ENCODE data around the gene CASP5.
"Not testable (repeated sequence)": the region's sequence is repeated elsewhere in the genome, so short reads cannot be mapped to it uniquely, and the experiment has no call there.

Gene CASP5

DNA sequence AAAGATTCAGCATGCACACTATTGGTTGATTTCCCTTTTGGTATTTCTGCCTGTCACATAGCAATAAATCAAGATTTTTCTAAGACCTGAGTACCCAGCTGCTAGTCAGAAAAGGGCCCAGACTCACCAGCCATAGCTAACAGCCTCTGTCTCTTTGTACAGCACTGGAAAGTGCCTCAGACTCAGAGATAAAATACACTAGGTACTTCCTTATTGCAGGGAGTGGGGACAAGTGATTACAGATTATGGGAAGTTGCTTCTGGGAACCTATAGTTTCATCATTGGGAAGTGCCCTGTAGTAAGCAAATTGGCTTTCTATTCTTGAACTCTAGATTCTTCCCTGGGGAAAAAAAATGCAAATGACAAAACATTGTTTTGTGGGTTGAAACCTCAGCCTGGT is at the start of gene CASP5:
Gene CASP5, minus strand, starts transcription at position 166 of the 400 bp plus-strand sequence. Its CDS starts 32 bp downstream, at position 134.
- no peak for DNase-seq

DNA sequence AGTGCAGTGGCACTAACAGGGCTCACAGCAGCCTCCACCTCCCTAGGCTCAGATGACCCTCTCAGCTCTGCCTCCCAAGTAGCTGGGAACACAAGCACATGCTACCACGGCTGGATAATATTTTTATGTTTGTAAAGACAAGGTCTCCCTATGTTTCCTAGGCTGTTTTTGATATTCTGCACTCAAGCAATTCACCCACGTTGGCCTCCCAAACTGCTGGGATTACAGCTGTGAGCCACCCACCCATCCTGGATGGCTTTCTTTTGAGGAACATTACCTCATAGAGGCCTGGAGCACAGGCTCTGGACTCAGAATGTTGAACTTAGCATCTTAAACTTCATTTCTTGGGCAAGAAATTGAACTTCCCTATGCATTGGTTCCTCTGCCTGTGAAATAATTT is 49.1 kb upstream of the CASP5 start:
- not testable (repeated sequence) for DNase-seq

DNA sequence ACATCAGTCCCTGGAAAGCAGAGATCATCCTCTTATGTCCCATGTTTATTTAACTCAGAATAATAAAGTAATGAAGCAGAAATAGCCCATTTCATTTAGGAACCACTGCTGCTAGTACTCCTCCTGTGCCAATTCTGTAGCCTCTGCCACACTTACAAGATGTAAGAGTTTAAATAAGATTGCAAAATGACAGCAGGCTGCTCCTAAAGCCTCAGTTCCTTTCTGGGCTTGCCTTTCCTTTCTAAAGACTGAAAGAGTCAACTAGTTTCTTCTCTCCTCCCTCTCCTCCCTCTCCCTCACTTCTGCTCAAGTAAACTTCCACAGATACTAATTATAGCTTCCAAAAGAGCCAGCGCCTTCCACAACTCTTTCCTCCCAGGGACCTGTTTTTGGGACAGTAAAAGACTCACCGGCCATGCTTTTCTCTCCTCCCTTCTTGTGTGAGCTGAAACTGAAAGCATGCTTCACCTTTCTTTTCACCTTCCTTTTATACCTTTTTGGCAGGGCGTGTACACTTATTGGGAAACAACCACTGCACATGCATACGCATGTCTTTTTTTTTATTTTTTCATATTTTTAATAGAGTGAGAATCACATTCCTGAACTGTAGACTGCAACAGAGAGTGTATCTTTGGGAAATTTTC is 48.2 kb upstream of the CASP5 start:
- no peak for DNase-seq

DNA sequence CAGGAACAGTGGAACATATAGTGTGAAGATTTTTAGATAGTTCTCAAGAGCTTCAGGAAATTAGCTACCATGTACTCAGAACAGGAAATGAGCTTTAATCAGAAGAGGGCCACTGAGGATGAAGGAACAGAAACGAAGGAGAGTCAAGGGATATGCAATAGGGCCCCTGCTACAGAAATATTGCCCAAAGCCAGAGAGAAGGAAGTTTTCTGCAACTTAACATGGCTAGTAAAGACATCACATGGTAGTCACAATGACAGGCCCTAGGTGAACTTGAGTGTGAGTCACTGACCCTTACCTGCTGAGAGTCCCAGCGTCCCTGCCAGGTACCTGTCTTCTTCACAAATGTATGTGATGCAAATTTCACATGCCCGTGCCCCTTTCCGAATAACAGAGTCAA is 47.3 kb upstream of the CASP5 start:
- no peak for DNase-seq

DNA sequence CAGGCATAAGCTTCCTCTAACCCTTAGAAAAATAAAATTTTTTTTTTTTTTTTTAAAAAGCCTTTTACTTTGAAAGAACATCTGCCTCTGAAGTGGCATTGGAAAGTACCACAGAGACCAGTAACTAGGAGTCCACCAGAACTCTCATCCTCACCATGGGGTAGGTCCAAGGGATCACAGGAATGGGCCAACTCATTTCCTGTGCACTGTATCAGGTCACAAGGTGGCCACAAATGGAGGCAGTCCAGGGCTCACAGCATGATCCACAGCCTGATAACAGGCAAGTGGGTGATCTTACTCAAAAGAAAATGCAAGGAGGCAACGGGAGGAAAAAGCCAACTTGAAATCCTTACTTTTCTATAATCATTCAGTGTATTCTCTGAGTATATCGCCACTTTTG is 46.8 kb upstream of the CASP5 start:
- not testable (repeated sequence) for DNase-seq

DNA sequence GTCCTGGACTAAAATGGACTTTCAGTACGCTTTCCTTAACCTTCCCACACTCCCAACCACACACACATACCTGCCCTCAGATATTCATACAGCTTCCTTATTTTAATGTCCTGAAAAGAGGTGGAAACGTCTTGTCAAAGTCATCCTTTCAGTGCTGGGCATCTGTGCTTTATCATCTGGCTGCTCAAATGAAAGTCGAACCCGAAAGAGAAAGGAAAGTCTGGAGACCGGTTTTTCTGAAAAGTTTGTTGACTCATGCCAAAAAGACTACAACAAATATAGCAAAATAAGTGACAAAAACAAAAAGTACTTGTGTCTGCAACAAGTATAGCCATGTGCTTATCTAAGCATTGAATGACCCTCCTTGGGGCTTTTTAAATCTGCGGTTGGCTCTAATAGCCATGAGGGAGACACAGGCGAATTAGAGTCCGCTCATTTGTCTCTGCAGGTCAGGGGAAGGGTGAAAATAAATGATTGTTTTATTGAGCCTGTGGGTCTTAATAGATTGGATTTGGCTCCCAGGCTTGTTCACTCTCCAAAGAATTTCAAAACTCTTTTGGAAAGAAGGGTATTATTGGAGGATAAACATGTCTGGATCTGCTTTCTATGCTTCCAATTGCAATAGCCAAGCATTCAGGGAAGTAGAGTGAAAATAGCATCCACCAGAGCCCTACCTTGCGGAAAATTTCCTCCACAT is 40.4 kb upstream of the CASP5 start:
- not testable (repeated sequence) for DNase-seq

DNA sequence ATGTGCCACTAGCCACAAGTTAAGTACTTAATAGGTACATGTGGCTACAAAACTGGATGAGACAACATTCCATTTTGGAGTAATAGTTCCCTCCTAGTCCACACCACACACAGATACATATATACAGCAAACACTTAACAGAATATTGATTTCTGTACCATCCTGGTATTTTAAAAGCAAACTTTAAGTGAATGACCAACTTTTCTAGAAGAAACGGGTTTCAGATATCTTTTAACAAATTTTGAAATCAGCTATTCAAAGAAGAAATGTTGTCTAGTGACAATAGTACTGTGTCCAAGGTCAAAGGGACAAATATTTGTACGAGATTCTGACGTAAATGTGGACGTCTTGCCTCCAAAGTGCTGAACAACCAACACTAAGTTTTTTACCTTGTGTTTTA is 34.5 kb upstream of the CASP5 start:
- DNase-seq: no peak

DNA sequence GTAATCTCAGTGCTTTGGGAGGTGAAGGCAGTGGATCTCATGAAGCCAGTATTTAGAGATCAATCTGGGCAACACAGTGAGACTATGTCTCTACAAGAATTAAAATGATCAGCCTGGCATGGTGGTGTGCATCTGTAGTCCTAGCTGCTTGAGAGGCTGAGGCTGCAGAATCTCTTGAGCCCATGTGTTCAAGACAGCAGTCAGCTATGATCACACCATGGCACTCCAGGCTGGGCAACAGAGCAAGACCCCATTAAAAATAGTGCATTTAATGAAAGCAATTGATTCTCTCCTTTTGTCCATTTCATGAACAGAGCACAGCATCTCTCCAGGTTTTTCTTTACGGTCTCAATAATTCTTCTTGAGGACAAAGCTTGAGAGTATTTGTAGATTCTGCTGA is 33.5 kb upstream of the CASP5 start:
- DNase-seq: no peak

DNA sequence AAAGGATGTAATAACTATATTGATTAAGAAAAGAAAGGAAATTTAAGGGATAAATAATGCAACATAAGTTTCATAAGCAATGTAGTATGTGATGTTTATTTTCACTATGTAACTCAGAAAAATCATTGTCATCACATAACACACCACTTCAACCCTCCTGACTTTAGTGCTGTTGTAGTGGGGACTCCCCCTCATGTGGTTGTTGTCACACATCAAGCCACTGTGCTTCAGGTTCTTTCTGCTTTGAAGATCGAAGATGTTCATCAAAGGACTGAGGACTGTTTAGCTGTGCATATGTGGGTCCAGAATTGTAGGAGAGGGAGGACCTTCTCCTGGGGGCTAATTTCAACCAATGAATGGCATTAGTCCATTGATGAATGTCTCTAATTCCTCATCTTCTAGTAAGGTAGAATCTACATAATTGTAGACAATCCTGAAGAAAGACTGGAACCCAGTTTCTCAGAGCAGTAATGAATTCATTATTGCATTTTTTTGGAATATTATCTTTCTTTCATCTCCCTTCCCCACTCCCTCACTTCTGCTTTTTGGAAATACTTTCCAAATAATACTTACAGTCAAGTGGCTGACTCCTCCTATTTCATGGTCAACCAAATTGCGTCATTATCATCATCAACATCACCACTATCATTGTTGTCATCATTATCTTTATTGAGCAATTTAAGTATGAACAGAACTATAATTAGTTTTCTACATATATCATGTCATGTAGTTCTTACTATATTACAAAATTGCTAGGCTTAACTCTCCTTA is 31.9 kb upstream of the CASP5 start:
- no peak for DNase-seq

DNA sequence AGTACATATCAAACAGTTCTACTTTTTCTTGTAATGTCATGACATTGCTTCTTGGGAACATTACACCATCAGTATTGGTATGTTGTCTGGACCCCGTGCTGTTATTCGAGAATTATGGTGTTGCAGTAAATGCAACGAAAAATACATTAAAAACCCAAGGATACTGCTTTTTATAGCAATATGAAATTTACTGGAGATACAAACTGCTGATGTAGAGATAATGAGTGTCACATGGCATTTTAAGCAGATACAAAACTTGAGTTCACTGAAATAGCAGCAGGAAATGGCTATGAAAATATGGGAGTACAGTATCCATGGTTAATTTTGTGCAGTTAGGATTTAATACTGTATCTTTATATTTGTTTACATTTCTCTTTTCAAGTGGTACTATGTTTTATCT is 29.5 kb upstream of the CASP5 start:
- no peak for DNase-seq

DNA sequence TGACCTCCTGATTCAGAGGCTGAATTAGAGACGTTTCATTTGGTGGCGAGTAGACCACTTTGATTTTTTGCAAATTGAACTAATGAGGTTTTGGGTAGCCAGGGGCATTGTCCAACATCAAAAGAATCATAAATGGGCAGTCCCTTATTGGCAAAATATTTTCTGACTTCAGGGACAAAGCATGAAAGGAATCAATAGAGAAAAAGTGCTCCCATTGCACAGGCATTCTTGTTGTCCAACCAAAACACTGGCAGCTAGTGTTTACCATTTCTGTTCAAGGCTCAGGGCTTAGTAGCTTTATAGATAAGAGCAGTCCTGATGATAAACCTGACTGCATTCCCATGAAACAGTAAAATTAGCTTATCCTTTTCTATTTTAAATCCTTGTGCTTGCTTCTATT is 28.6 kb upstream of the CASP5 start:
- DNase-seq: no peak

DNA sequence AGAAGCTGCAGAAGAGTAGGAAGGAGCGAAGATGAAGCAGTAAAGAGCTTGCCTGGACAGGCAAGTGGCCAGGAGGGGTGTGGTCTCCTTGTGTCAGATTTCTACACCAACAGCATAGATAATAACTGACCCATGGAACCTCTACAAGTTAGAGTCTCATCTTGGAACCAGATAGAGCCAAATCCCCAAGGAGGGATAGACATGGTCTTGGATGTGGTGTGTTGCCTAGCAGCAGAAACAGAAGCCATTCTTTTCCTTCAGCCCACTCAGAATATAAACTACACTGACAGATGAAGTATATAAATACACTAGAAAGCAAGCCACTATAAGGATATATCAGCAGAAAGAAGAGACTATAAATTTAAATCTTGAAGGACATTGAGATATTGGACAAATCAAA is 26.5 kb upstream of the CASP5 start:
- no peak for DNase-seq

DNA sequence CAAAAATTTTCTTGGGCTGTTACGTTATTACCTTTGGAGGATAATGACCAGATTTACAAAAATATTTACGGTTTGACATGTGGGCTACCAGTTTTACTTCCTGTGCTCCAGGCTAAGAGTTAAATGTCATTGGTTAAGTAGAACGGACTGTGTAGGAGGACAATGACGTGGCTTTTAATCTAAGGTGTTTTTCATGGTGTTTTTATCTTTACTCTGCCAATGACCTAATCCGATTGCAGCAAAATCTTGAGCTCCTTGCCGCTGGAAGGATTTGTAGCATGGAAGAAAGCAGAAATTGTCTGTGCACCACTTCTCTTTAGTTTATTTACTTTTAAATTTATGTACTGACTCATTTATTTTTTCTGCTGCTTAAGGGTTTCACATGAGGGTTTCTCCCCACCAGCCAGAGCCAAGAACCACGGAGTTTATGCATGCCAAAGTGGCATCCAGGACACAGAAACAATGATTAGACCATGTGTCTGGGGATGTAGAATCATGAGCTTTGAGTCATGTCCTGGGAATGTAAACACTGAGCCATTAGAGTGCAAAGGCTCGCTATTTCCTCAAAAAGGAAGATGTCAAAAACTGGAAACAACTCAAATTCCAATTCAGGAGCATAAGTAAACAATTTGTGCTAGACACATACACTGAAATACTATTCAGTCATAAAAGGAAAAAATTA is 24.1 kb upstream of the CASP5 start:
- no peak for DNase-seq

DNA sequence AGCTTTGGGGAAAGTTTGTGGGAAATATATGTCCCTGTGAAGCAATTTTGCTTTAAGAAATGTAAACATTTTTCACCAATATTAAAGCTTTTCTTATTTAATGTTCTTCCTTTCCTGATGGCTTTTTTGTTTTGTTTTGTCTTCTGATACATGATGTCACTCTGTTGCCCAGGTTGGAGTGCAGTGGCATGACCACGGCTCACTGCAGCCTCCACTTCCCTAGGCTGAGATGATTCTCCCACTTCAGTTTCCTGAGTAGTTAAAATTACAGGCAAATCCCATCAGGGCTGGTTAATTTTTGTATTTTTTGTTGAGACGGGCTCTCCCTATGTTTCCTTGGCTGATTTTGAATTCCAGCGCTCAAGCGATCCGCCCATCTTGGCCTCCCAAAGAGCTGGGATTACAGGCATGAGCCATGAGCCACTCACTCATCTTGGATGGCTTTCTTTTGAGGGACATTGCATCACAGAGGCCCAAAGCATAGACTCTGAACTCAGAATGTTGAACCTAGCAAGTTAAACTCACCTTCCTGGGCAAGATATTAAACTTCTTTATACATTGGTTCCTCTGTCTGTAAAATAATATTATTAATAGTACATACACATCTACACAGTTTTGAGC is 22.8 kb upstream of the CASP5 start:
- no peak for DNase-seq

DNA sequence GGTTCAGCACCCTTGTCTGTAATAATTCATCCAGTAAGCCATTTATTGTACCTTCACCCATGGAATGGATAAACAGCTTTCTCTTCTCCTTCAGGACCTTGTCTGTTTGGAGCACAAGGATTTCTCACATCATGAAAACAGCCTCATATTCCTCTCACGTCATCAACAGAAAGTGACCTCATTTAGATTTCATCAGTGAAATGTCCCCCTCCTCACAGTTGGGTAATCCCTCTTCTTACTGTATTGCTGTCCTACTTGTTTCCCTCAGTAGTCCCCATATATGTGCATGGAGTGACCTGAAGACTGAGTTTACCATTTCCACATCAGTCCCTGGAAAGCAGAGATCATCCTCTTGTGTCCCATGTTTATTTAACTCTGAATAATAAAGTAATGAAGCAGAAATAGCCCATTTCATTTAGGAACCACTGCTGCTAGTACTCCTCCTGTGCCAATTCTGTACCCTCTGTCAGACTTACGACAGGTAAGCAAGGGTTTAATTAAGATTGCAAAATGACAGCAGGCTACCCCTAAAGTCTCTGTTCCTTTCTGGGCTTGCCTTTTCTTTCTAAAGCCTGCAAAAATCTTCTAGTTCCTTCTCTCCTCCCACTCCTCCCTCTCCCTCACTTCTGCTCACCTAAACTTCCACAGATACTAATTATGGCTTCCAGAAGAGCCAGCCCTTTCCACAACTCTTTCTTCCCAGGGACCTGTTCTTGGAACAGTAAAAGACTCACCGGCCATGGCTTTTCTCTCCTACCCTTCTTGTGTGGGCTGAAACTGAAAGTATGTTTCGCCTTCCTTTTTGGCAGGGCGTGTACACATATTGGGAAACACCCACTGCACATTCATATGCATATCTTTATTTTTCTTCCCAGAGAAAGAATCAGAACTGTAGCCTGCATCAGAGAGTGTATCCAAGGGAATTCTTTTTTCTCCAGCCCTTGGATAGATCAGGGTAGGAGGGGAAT is 21.9 kb upstream of the CASP5 start, which contains the start of gene CARD16:
Gene CARD16, minus strand, starts transcription at position 779 of the 968 bp plus-strand sequence. Its CDS starts 38 bp downstream, at position 741.
- DNase-seq: not testable (repeated sequence)

DNA sequence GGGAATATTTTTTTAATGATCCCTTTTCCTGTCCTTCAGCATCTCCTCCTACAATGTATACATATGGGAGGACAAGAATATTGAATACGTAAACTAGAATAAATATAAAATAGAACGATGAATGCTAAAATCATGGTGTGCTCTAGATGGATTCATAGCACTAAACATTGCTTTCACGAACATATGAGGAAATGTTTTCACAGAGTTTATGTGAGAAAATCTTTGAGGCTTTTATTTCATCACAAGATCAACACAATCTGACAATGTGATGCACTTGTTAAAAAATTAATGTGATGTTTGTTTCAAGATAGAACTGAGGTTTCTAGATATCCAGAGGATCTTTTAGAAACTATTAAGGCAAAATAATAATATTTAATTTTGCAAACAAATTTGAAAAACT is 19.2 kb upstream of the CASP5 start:
- DNase-seq: no peak

DNA sequence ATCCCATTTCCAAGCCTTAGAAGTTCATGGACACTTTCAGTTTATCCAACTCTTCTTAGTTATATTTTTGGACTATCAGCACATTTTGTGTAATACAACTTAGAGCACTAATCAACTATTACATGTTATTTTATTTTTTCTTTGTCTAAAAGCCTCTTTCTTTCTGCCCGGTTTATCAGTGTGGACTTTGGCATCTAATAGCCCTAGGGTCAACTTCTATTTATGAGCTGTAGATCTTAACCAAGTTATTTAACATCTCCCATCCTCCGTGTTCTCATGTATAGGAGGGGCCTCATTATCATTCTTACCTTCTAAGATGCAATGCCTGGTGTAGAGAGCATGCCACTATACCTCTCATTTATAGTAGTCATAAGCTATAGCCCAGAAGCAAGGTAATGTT is 17.7 kb upstream of the CASP5 start:
- DNase-seq: no peak

DNA sequence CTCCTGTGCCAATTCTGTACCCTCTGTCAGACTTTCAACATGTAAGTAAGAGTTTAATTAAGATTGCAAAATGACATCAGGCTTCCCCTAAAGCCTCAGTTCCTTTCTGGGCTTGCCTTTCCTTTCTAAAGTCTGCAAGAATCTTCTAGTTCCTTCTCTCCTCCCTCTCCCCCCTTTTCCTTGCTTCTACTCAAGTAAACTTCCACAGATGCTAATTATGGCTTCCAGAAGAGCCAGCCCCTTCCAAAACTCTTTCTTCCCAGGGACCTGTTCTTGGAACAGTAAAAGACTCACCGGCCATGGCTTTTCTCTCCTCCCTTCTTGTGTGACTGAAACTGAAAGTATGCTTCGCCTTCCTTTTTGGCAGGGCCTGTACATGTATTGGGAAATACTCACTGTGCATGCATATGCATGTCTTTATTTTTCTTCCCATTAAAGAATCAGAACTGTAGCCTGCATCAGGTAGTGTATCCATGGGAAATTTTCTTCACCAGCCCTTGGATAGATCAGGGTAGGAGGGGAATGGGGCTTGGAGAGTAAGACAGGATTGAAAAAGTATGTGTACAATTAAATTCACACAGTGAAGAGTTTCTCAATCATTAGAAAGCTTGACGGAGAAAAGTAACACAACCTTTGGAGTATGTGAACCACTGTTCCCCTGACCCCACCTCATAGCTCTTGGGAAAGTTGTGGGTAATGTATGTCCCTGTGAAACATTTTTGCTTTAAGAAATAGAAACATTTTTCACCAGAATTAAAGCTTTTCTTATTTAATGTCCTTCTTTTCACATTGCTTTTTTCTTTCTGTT is 12.0 kb upstream of the CASP5 start, which contains the start of gene CASP1:
Gene CASP1, minus strand, starts transcription at position 332 of the 808 bp plus-strand sequence. Its CDS starts 31 bp downstream, at position 301.
- no peak for DNase-seq

DNA sequence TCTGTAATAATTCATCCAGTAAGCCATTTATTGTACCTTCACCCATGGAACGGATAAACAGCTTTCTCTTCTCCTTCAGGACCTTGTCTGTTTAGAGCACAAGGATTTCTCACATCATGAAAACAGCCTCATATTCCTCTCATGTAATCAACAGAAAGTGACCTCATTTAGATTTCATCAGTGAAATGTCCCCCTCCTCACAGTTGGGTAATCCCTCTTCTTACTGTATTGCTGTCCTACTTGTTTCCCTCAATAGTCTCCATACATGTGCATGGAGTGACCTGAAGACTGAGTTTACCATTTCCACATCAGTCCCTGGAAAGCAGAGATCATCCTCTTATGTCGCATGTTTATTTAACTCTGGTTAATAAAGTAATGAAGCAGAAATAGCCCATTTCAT is 11.4 kb upstream of the CASP5 start:
- DNase-seq: not testable (repeated sequence)

DNA sequence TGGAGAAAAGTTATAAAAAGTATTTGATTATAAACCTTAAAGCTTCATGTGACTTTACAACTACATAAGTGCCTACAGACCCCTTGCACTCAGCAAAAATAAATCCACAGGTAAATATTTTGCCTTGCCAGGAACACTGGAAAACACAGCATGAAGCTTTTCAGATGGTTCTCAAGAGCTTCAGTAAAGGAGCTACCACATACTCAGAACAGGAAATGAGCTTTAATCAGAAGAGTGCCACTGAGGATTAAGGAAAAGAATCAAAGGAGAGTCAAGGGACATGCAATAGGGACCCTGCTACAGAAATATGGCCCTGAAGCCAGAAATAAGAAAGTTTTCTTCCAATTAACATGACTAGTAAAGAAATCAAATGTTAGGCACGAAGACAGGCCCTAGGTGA is 10.8 kb upstream of the CASP5 start:
- DNase-seq: no peak

DNA sequence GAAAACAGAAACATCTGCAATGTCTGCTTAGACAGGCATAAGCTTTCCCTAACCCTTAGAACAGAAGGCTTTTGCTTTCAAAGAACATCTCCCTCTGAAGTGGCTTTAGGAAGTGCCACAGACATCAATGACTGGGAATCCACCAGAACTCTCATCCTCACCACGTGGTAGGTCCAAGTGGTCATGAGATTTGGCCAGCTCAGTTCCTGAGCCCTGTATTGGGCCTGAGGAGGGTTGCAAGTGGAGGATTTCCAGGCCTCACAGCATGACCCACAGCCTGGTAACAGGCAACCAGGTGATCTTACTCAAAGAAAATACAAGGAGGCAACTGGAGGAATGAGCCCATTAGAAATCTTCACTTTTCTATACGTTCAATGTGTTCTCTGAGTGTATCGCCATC is 10.4 kb upstream of the CASP5 start:
- DNase-seq: no peak
